B cell (primary cell): Measurements from ENCODE around the gene PRR3. TPM values are rescaled to one million over a fixed set of nuclear protein-coding genes. Genes with fewer than 3 reads are reported as not detected.

ENCODE experiments used
- ATAC-seq: fragments of 200-7000 bp; cut with Tn5 transposase; one replicate; pipeline ENCODE4 v1.10.0; 2021; ENCODE audit warnings: low read depth, mild to moderate bottlenecking, moderate number of reproducible peaks, moderate library complexity
- CTCF ChIA-PET: fragments of 350-600 bp; sonication (Branson Sonifier 250); formaldehyde crosslinking; loops from one replicate; lab custom pipeline; 2021; ENCODE audit warnings: antibody characterized with exemption, inconsistent platforms; lab: Charles Lee
- POLR2A ChIA-PET: fragments of 350-600 bp; sonication (Branson Sonifier 250); formaldehyde crosslinking; loops from one replicate; lab custom pipeline; 2021; ENCODE audit warnings: antibody characterized with exemption; lab: Charles Lee
- DNase-seq: peaks from one replicate; pipeline ENCODE4 v3.0.0; 2013
- H2AFZ ChIP-seq: 2 replicates; pipeline ENCODE4 v1.6.1; 2012; ENCODE audit warnings: mild to moderate bottlenecking, low read depth, low read length; ENCODE audit not compliant: insufficient read depth, poor library complexity, severe bottlenecking
- H3K27ac ChIP-seq, 2 donors: 1 replicate in 1 of 2; 2 replicates in 1 of 2; pipeline ENCODE4 v1.5.1; 2012 to 2013; ENCODE audit warnings: low read length in 2 of 2, mild to moderate bottlenecking in 2 of 2, moderate library complexity in 1 of 2
- H3K27me3 ChIP-seq, 4 experiments: fragments of 200-600 bp in 1 of 4; sonication (generic) in 1 of 4; replicated peaks in 1 of 4; 1 replicate in 2 of 4; 2 replicates in 2 of 4; pipeline versions ENCODE4 v1.6.1 to v1.7.0; 2013 to 2016; ENCODE audit warnings: low read length in 3 of 4, mild to moderate bottlenecking in 2 of 4, mixed read lengths in 1 of 4, moderate library complexity in 1 of 4; ENCODE audit not compliant: insufficient read depth in 4 of 4, control insufficient read depth in 3 of 4; ENCODE audit errors: control extremely low read depth in 1 of 4
- H3K36me3 ChIP-seq, 2 experiments: replicated peaks in 1 of 2; 1 replicate in 1 of 2; 2 replicates in 1 of 2; pipeline versions ENCODE4 v1.6.1 to v1.7.1; 2013; ENCODE audit warnings: low read length in 1 of 2; ENCODE audit not compliant: insufficient read depth in 2 of 2, control insufficient read depth in 1 of 2; ENCODE audit errors: control extremely low read depth in 1 of 2, extremely low read depth in 1 of 2
- H3K4me1 ChIP-seq, 2 donors: fragments of 200-600 bp in 1 of 2; sonication (generic) in 1 of 2; 1 replicate in 1 of 2; 2 replicates in 1 of 2; pipeline versions ENCODE4 v1.5.1 to v1.6.1; 2013 to 2017; ENCODE audit warnings: low read length in 2 of 2; ENCODE audit not compliant: control insufficient read depth in 2 of 2, insufficient read depth in 2 of 2
- H3K4me2 ChIP-seq: replicated peaks from 2 replicates; pipeline ENCODE3; 2012; ENCODE audit warnings: mild to moderate bottlenecking, low read depth, low read length; ENCODE audit not compliant: poor library complexity, severe bottlenecking
- H3K4me3 ChIP-seq, 5 experiments: fragments of 200-600 bp in 1 of 5; sonication (generic) in 1 of 5; 1 replicate in 3 of 5; 2 replicates in 2 of 5; pipeline versions ENCODE4 v1.5.1 to v1.7.0; 2011 to 2016; ENCODE audit warnings: low read length in 4 of 5, mild to moderate bottlenecking in 4 of 5, low read depth in 2 of 5, control low read depth in 1 of 5, moderate library complexity in 1 of 5; ENCODE audit not compliant: insufficient read depth in 1 of 5; ENCODE audit errors: control extremely low read depth in 1 of 5, extremely low read depth in 1 of 5
- H3K79me2 ChIP-seq: fragments of 200-600 bp; sonication (generic); one replicate; pipeline ENCODE4 v1.6.0; 2016; ENCODE audit warnings: low read length; ENCODE audit not compliant: control insufficient read depth, insufficient read depth
- H3K9ac ChIP-seq: fragments of 200-600 bp; sonication (generic); 2 replicates; pipeline ENCODE4 v1.6.1; 2017; ENCODE audit warnings: mild to moderate bottlenecking, low read length, moderate library complexity
- H3K9me3 ChIP-seq, 3 donors: one replicate each; pipeline versions ENCODE4 v1.6.1 to v1.7.1; 2013; ENCODE audit warnings: low read length in 2 of 3; ENCODE audit not compliant: control insufficient read depth in 2 of 3, insufficient read depth in 1 of 3; ENCODE audit errors: control extremely low read depth in 1 of 3
- H4K20me1 ChIP-seq: 2 replicates; pipeline ENCODE4 v1.6.0; 2012; ENCODE audit warnings: mild to moderate bottlenecking, low read length; ENCODE audit not compliant: insufficient read depth, control insufficient read depth, poor library complexity, severe bottlenecking
- H3K27ac Mint-ChIP-seq: one replicate; pipeline ENCODE4 v1.8.0; 2021; ENCODE audit warnings: mixed read lengths
- H3K27me3 Mint-ChIP-seq: one replicate; pipeline ENCODE4 v1.8.0; 2021; ENCODE audit warnings: mixed read lengths
- H3K4me1 Mint-ChIP-seq: one replicate; pipeline ENCODE4 v1.8.0; 2021; ENCODE audit warnings: mixed read lengths
- H3K4me3 Mint-ChIP-seq: one replicate; pipeline ENCODE4 v1.8.0; 2021; ENCODE audit warnings: mixed read lengths
- H3K9me3 Mint-ChIP-seq: one replicate; pipeline ENCODE4 v1.8.0; 2022; ENCODE audit warnings: mixed read lengths; ENCODE audit not compliant: insufficient read depth
- EZH2 ChIP-seq: IDR thresholded peaks from 2 replicates; pipeline ENCODE4 v1.6.1; 2012; ENCODE audit warnings: borderline replicate concordance, low read depth, mild to moderate bottlenecking, moderate library complexity, low read length; ENCODE audit not compliant: insufficient read depth, poor library complexity, severe bottlenecking
- WGBS: methylation state at CpG from one replicate; pipeline ENCODE4 v1.1.5; 2013; ENCODE audit warnings: missing lambda C conversion rate; ENCODE audit not compliant: insufficient coverage; 5-methylcytosine and 5-hydroxymethylcytosine counted together
- intact Hi-C: fragments of 100-400 bp; cut with micrococcal nuclease; formaldehyde crosslinking; loops from one replicate; pipeline ENCODE4 v1.10.0; 2022
- polyA plus RNA-seq: library from polyadenylated mRNA; depleted of rRNA; stranded (reverse); fragments of >200 nt; gene quantifications from 2 replicates; pipeline ENCODE4 v1.2.3, GENCODE V29; 2012
- total RNA-seq, 2 donors: library from RNA; stranded (reverse); fragments of 120-200 nt in 1 of 2; gene quantifications; 1 replicate in 1 of 2; 2 replicates in 1 of 2; pipeline versions ENCODE4 v1.2.3 to v1.2.4, GENCODE V29; 2013 to 2022
- TF ChIP-seq, protein P1 (sequence below): fragments of 200-600 bp; IDR thresholded peaks from one replicate; pipeline ENCODE4 v1.8.0; 2022; ENCODE audit warnings: antibody characterized with exemption, mild to moderate bottlenecking

PRR3 gene
- total and polyA plus RNA-seq, 2 donors (not counting 1 experiment from before 2014, with no cell fraction given), result 15.0 to 30.3 TPM

DNA sequence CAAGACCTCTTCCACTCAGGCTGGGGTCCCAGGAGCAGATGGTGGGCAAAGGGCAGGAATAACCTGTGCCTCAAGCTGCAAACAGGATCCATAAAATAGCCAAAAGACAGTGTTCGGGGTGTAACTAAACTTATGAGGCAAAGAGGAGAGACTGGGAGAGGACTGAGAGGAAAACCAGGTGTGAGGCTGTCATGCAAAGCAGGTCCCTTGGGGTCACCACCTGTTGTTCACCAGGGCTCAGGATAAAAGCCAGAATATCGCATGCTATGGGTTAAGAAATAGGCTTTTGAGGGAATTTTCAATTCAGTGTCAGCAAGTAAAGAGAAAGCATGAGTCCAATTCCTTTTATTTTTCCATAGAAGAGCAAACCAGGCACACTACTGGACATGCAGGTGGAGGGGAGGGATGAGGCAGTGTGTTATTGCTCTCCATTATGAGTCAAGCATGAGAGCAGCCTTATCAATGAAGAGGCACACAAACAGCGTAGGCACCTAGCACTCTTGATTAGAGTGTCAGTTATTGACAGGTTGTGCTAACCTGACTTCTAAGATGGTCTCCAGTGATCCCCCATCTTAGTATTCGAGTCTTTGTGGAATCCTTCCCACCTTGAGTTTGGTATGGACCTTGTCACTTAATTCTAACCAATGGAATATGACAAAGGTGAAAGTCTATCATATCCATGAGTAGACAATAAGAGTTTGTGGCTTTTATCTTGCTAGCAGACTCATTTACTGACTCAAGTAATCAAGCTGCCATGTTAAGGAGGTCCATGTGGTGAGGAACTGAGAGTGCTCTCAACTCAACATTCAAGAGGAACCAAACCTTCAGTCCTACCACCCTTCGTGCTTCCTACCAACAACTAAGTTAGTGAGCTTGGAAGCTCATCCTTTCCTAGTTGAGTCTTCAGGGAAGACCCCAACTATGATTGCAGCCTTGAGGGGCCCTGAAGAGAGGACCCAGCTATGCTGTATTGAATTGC is 49.0 kb upstream of the PRR3 start:
- Histone ChIP-seq H3K9me3 (no peaks in the 10 kb centered on the region), H2AFZ (peak overlapping the region; percentile 43), H3K4me2 (peak overlapping the region; percentile 75), H3K27me3 (no peaks in the 10 kb centered on the region), H3K9ac (peak overlapping the region; percentile 49), H3K27ac (peak overlapping the region; percentile 73 to 74), H4K20me1 (no peaks in the 10 kb centered on the region), H3K4me3 (peak overlapping the region in 4 of 5 experiments; percentile 20 to 64 (median 44)), H3K4me1 (peaks cover 72 to 74% of the 10 kb centered on the region in 2 donors), H3K36me3 (no peaks in the 10 kb centered on the region), H3K79me2 (peaks cover 23% of the 10 kb centered on the region)
- WGBS, result 53% methylated on average over 3 of the region's 5 CpGs
- Mint-ChIP-seq H3K4me3 (peak overlapping the region; percentile 68), H3K27me3 (no peaks in the 10 kb centered on the region), H3K27ac (peak overlapping the region; percentile 84), H3K9me3 (no peaks in the 10 kb centered on the region), H3K4me1 (peaks cover 64% of the 10 kb centered on the region)
- ChIA-PET CTCF (interaction anchor here (0.7 to 11.9 kb wide), 8 partner anchors 12 to 89 kb away, joined by 4 to 140 read pairs (median 10); no protein-coding TSS in a partner anchor), POLR2A (interaction anchor here (0.6 to 3.2 kb wide), 9 partner anchors 9 to 49 kb away, joined by 3 to 18 read pairs (median 8); partner anchors contain the start of gene PRR3)
- ATAC-seq (peak; percentile 54), DNase-seq (peak; percentile 68)
- TF ChIP-seq EZH2, result no peak
- TF ChIP-seq, protein P1, sequence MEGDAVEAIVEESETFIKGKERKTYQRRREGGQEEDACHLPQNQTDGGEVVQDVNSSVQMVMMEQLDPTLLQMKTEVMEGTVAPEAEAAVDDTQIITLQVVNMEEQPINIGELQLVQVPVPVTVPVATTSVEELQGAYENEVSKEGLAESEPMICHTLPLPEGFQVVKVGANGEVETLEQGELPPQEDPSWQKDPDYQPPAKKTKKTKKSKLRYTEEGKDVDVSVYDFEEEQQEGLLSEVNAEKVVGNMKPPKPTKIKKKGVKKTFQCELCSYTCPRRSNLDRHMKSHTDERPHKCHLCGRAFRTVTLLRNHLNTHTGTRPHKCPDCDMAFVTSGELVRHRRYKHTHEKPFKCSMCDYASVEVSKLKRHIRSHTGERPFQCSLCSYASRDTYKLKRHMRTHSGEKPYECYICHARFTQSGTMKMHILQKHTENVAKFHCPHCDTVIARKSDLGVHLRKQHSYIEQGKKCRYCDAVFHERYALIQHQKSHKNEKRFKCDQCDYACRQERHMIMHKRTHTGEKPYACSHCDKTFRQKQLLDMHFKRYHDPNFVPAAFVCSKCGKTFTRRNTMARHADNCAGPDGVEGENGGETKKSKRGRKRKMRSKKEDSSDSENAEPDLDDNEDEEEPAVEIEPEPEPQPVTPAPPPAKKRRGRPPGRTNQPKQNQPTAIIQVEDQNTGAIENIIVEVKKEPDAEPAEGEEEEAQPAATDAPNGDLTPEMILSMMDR, result no peak
- intact Hi-C loops, result loop anchor here (1.0 to 2.0 kb wide), 2 partner anchors 8 to 21 kb away; no protein-coding TSS in a partner anchor
